Thyroid gland (tissue), 4 donors: ENCODE data around the gene IREB2.

ENCODE experiments used
- CTCF ChIP-seq, 6 experiments: fragments of 200-600 bp in 3 of 6; fragments of 450-650 bp in 3 of 6; sonication (generic) in 3 of 6; IDR thresholded peaks; one replicate each; pipeline ENCODE4 v1.5.1; 2016 to 2019; ENCODE audit warnings: antibody characterized with exemption in 6 of 6, mild to moderate bottlenecking in 2 of 6, inconsistent platforms in 1 of 6, moderate library complexity in 1 of 6
- POLR2A ChIP-seq, 2 donors: fragments of 450-650 bp; IDR thresholded peaks; one replicate each; pipeline ENCODE4 v1.6.1; 2017; ENCODE audit warnings: antibody characterized with exemption in 2 of 2, mild to moderate bottlenecking in 2 of 2, moderate library complexity in 1 of 2

- TF ChIP-seq POLR2A (IDR thresholded peaks at IDR 0.05) = no peak
- no peak for TF ChIP-seq CTCF (IDR thresholded peaks at IDR 0.05)
Observed at GRCh38 chr15:78537266-78537905, 99.4 kb downstream of the IREB2 start.
